WTC11 (cell line): ENCODE results near the gene RAD50. TPM values are rescaled to one million over a fixed set of nuclear protein-coding genes. Genes with fewer than 3 reads are reported as not detected.

ENCODE experiments used
- ATAC-seq: fragments of 200-7000 bp; cut with Tn5 transposase; 2 replicates; pipeline ENCODE4 v1.10.0; 2021; ENCODE audit warnings: mild to moderate bottlenecking, moderate library complexity
- CTCF ChIA-PET: fragments of 300-600 bp; sonication (Branson Sonifier 250); formaldehyde crosslinking; loops from one replicate; lab custom pipeline; 2021; ENCODE audit warnings: antibody characterized with exemption; lab: Charles Lee
- POLR2A ChIA-PET: fragments of 350-600 bp; sonication (Branson Sonifier 250); formaldehyde crosslinking; loops from one replicate; lab custom pipeline; 2021; ENCODE audit warnings: antibody characterized with exemption; lab: Charles Lee
- DNase-seq: peaks from one replicate; pipeline ENCODE4 v3.0.0; 2021; ENCODE audit warnings: low spot score
- H3K27ac Mint-ChIP-seq: 2 replicates; pipeline ENCODE4 v1.8.0; 2021; ENCODE audit warnings: mixed read lengths
- H3K27me3 Mint-ChIP-seq: 2 replicates; pipeline ENCODE4 v1.8.0; 2021; ENCODE audit warnings: low read depth, mild to moderate bottlenecking, moderate library complexity, mixed read lengths
- H3K36me3 Mint-ChIP-seq: 2 replicates; pipeline ENCODE4 v1.8.0; 2021; ENCODE audit warnings: mixed read lengths
- H3K4me1 Mint-ChIP-seq: 2 replicates; pipeline ENCODE4 v1.8.0; 2022; ENCODE audit warnings: mixed read lengths
- H3K4me3 Mint-ChIP-seq: 2 replicates; pipeline ENCODE4 v1.8.0; 2021; ENCODE audit warnings: mild to moderate bottlenecking, moderate library complexity, mixed read lengths
- H3K9me3 Mint-ChIP-seq: 2 replicates; pipeline ENCODE4 v1.8.0; 2021; ENCODE audit warnings: mixed read lengths
- ESRRA ChIP-seq: sonication (generic); formaldehyde crosslinking; IDR thresholded peaks from 2 replicates; pipeline ENCODE4 v1.8.1; 2022; ENCODE audit warnings: mild to moderate bottlenecking, missing genetic modification reagents, borderline replicate concordance
- SOX15 ChIP-seq: fragments of 250-450 bp; sonication (Bioruptor Pico); IDR thresholded peaks from 2 replicates; pipeline ENCODE4 v1.9.0; 2021; ENCODE audit warnings: mild to moderate bottlenecking
- ZNF121 ChIP-seq: sonication (generic); formaldehyde crosslinking; IDR thresholded peaks from 2 replicates; pipeline ENCODE4 v1.8.0; 2023; ENCODE audit warnings: missing genetic modification reagents
- total RNA-seq: library from RNA; stranded (reverse); gene quantifications from 3 replicates; pipeline ENCODE4 v1.2.3, GENCODE V29; 2021
- TF ChIP-seq, protein P1 (sequence below): sonication (generic); formaldehyde crosslinking; IDR thresholded peaks from 2 replicates; pipeline ENCODE4 v1.8.1; 2023; ENCODE audit warnings: mild to moderate bottlenecking, missing genetic modification reagents, moderate library complexity
- TF ChIP-seq, protein P2 (sequence below): fragments of 200-600 bp; IDR thresholded peaks from 2 replicates; pipeline ENCODE4 v1.8.0; 2022; ENCODE audit warnings: antibody characterized with exemption
- TF ChIP-seq, protein P3 (sequence below): sonication (generic); formaldehyde crosslinking; IDR thresholded peaks from 2 replicates; pipeline ENCODE4 v1.8.0; 2023; ENCODE audit warnings: missing genetic modification reagents, mild to moderate bottlenecking, borderline replicate concordance
- TF ChIP-seq, protein P4 (sequence below): sonication (generic); formaldehyde crosslinking; IDR thresholded peaks from 2 replicates; pipeline ENCODE4 v1.8.1; 2022; ENCODE audit warnings: missing genetic modification reagents, borderline replicate concordance
- TF ChIP-seq, protein P5 (sequence below): sonication (generic); formaldehyde crosslinking; IDR thresholded peaks from 2 replicates; pipeline ENCODE4 v1.8.1; 2023; ENCODE audit warnings: mild to moderate bottlenecking, moderate library complexity, missing genetic modification reagents

RAD50 gene
- total RNA-seq, 1 experiment from 2014 or later = 31.1 TPM

DNA sequence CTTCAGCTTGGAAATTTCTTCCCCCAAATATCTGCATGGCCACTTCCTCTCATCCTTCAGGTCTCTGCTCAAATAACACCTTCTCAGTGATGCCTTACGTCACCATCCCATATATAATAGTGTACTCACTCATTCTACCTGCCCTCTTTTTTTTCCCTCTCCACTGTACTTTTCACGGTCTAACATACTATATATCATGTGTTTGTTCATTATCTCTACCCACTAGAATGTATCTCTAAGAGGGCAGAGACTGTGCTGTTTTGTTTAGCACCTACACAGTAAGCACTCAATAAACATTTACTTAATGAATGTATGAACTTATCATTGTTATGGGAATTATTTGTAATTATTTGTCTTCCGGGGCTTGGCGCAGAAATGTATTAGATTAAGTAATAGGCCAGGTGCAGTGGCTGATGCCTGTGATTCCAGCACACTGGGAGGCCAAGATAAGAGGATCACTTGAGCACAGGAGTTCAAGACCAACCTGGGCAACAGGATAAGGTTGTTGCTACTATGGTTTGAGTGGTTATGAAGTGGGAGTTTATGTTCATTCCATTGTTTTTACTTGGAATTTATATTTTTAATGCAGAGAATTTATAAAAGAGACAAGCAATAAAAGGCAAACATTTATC lies 95.2 kb downstream of the RAD50 start:
- peaks cover 16% of the 10 kb centered on the region for H3K9me3 Mint-ChIP-seq
- H3K36me3 Mint-ChIP-seq = peaks cover 2% of the 10 kb centered on the region; the same call in 1 of the 2 replicates
- ATAC-seq = no peak
- POLR2A ChIA-PET = no interaction called here
- no peak overlapping the region for H3K4me3 Mint-ChIP-seq
- H3K27ac Mint-ChIP-seq = no peak overlapping the region
- peaks cover 11% of the 10 kb centered on the region for H3K4me1 Mint-ChIP-seq
- CTCF ChIA-PET = no interaction called here
- peaks cover 37% of the 10 kb centered on the region for H3K27me3 Mint-ChIP-seq
- no peak for DNase-seq
- no peak for TF ChIP-seq ESRRA (CRISPR knock-in tag)

DNA sequence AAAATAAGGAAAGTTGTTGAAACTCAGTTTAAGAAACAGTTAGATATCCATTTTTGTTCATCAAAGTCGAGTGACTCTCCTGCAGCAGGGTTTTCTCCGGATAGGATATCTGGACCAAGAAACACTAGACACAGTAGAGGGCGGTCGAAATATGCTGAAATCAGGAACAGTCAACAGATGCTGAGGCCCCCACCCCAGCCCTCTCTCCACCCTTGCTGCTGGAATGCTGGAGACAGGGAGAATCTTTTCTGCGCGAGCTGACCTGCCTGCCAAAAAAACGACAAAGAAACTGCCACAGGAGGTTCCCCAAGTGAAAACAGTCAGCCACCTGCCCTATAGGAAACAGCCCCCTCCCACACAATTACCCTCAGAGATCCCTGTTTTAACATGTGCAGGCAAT lies 96.9 kb downstream of the RAD50 start:
- Mint-ChIP-seq H3K36me3 (no peaks in the 10 kb centered on the region), H3K4me1 (peaks cover 11% of the 10 kb centered on the region), H3K27ac (no peak overlapping the region), H3K9me3 (peaks cover 2% of the 10 kb centered on the region), H3K27me3 (peaks cover 46% of the 10 kb centered on the region), H3K4me3 (no peak overlapping the region)
- no peak for DNase-seq
- peak; percentile 9; the same call in 1 of the 2 replicates for ATAC-seq
- ChIA-PET CTCF (interaction anchor here (1.3 to 2.6 kb wide), 2 partner anchors 127 to 166 kb away, joined by 5 to 9 read pairs; no protein-coding TSS in a partner anchor), POLR2A (no interaction called here)
- no peak for TF ChIP-seq SOX15
- TF ChIP-seq, protein P1, sequence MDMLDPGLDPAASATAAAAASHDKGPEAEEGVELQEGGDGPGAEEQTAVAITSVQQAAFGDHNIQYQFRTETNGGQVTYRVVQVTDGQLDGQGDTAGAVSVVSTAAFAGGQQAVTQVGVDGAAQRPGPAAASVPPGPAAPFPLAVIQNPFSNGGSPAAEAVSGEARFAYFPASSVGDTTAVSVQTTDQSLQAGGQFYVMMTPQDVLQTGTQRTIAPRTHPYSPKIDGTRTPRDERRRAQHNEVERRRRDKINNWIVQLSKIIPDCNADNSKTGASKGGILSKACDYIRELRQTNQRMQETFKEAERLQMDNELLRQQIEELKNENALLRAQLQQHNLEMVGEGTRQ = no peak
- TF ChIP-seq, protein P2, sequence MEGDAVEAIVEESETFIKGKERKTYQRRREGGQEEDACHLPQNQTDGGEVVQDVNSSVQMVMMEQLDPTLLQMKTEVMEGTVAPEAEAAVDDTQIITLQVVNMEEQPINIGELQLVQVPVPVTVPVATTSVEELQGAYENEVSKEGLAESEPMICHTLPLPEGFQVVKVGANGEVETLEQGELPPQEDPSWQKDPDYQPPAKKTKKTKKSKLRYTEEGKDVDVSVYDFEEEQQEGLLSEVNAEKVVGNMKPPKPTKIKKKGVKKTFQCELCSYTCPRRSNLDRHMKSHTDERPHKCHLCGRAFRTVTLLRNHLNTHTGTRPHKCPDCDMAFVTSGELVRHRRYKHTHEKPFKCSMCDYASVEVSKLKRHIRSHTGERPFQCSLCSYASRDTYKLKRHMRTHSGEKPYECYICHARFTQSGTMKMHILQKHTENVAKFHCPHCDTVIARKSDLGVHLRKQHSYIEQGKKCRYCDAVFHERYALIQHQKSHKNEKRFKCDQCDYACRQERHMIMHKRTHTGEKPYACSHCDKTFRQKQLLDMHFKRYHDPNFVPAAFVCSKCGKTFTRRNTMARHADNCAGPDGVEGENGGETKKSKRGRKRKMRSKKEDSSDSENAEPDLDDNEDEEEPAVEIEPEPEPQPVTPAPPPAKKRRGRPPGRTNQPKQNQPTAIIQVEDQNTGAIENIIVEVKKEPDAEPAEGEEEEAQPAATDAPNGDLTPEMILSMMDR = no peak
- TF ChIP-seq, protein P3, sequence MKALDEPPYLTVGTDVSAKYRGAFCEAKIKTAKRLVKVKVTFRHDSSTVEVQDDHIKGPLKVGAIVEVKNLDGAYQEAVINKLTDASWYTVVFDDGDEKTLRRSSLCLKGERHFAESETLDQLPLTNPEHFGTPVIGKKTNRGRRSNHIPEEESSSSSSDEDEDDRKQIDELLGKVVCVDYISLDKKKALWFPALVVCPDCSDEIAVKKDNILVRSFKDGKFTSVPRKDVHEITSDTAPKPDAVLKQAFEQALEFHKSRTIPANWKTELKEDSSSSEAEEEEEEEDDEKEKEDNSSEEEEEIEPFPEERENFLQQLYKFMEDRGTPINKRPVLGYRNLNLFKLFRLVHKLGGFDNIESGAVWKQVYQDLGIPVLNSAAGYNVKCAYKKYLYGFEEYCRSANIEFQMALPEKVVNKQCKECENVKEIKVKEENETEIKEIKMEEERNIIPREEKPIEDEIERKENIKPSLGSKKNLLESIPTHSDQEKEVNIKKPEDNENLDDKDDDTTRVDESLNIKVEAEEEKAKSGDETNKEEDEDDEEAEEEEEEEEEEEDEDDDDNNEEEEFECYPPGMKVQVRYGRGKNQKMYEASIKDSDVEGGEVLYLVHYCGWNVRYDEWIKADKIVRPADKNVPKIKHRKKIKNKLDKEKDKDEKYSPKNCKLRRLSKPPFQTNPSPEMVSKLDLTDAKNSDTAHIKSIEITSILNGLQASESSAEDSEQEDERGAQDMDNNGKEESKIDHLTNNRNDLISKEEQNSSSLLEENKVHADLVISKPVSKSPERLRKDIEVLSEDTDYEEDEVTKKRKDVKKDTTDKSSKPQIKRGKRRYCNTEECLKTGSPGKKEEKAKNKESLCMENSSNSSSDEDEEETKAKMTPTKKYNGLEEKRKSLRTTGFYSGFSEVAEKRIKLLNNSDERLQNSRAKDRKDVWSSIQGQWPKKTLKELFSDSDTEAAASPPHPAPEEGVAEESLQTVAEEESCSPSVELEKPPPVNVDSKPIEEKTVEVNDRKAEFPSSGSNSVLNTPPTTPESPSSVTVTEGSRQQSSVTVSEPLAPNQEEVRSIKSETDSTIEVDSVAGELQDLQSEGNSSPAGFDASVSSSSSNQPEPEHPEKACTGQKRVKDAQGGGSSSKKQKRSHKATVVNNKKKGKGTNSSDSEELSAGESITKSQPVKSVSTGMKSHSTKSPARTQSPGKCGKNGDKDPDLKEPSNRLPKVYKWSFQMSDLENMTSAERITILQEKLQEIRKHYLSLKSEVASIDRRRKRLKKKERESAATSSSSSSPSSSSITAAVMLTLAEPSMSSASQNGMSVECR (CRISPR knock-in tag) = no peak
- TF ChIP-seq ZNF121 (CRISPR knock-in tag) = no peak
- TF ChIP-seq, protein P4, sequence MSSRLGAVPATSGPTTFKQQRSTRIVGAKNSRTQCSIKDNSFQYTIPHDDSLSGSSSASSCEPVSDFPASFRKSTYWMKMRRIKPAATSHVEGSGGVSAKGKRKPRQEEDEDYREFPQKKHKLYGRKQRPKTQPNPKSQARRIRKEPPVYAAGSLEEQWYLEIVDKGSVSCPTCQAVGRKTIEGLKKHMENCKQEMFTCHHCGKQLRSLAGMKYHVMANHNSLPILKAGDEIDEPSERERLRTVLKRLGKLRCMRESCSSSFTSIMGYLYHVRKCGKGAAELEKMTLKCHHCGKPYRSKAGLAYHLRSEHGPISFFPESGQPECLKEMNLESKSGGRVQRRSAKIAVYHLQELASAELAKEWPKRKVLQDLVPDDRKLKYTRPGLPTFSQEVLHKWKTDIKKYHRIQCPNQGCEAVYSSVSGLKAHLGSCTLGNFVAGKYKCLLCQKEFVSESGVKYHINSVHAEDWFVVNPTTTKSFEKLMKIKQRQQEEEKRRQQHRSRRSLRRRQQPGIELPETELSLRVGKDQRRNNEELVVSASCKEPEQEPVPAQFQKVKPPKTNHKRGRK (CRISPR knock-in tag) = no peak
- TF ChIP-seq, protein P5, sequence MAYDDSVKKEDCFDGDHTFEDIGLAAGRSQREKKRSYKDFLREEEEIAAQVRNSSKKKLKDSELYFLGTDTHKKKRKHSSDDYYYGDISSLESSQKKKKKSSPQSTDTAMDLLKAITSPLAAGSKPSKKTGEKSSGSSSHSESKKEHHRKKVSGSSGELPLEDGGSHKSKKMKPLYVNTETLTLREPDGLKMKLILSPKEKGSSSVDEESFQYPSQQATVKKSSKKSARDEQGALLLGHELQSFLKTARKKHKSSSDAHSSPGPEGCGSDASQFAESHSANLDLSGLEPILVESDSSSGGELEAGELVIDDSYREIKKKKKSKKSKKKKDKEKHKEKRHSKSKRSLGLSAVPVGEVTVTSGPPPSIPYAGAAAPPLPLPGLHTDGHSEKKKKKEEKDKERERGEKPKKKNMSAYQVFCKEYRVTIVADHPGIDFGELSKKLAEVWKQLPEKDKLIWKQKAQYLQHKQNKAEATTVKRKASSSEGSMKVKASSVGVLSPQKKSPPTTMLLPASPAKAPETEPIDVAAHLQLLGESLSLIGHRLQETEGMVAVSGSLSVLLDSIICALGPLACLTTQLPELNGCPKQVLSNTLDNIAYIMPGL (CRISPR knock-in tag) = no peak
